Measurements from ENCODE around the gene DTYMK.

Gene DTYMK

GRCh38 chr2:241702155-241703031 lies 15.8 kb upstream of the DTYMK start:
- Histone ChIP-seq H3K27me3 (ENCODE audit: insufficient read depth, low read length, poor library complexity) (no peaks in the 10 kb centered on the region), H3K79me1 (ENCODE audit: low read length) (peaks cover 13% of the 10 kb centered on the region), H3K79me2 (ENCODE audit: control insufficient read depth, insufficient read depth, low read length) (peaks cover 15% of the 10 kb centered on the region), H3K36me3 (ENCODE audit: control insufficient read depth, insufficient read depth, low read length) (peaks cover 9% of the 10 kb centered on the region), H2BK5ac (ENCODE audit: low read length) (no peak overlapping the region), H3K4me1 (ENCODE audit: control insufficient read depth, low read depth, low read length) (peaks cover 4% of the 10 kb centered on the region), H3K18ac (ENCODE audit: low read length) (peak overlapping the region; percentile 75), H3K27ac (ENCODE audit: low read depth, low read length) (peak overlapping the region; percentile 75), H3K4ac (ENCODE audit: low read depth, low read length) (no peak overlapping the region), H3K56ac (ENCODE audit: low read length) (peak overlapping the region; percentile 90), H2BK15ac (replicated peaks; ENCODE audit: low read depth) (no peak overlapping the region), H2AK5ac (ENCODE audit: low read length) (no peak overlapping the region), H3K4me3 (ENCODE audit: low read length) (peak overlapping the region; percentile 71), H4K8ac (ENCODE audit: low read depth, low read length) (no peak overlapping the region), H3K23ac (ENCODE audit: low read length) (no peak overlapping the region), H4K5ac (ENCODE audit: low read length) (no peak overlapping the region), H3K4me2 (ENCODE audit: low read length) (peak overlapping the region; percentile 72), H3K9ac (ENCODE audit: low read length) (peak overlapping the region; percentile 84), H2BK120ac (ENCODE audit: low read depth, low read length) (no peak overlapping the region)
- WGBS (ENCODE audit: extremely low coverage, insufficient coverage, low lambda C conversion rate): no CpG with 5 or more reads among the region's 98 CpGs
- DNase-seq: peak; percentile 93

- Histone ChIP-seq H2BK15ac (replicated peaks; ENCODE audit: low read depth) (no peak within 1 kb of the TSS), H3K4ac (ENCODE audit: low read depth, low read length) (peak within 1 kb of the TSS; percentile 84), H3K4me2 (ENCODE audit: low read length) (peak within 1 kb of the TSS; percentile 72), H3K79me1 (ENCODE audit: low read length) (peaks cover 13% of the 10 kb centered on the region), H3K56ac (ENCODE audit: low read length) (peak within 1 kb of the TSS; percentile 98), H2BK120ac (ENCODE audit: low read depth, low read length) (no peak within 1 kb of the TSS), H3K27ac (ENCODE audit: low read depth, low read length) (peak within 1 kb of the TSS; percentile 75), H3K4me1 (ENCODE audit: control insufficient read depth, low read depth, low read length) (peaks cover 4% of the 10 kb centered on the region), H3K9ac (ENCODE audit: low read length) (peak within 1 kb of the TSS; percentile 97), H3K4me3 (ENCODE audit: low read length) (peak within 1 kb of the TSS; percentile 81), H3K27me3 (ENCODE audit: insufficient read depth, low read length, poor library complexity) (no peaks in the 10 kb centered on the region), H2BK5ac (ENCODE audit: low read length) (peak within 1 kb of the TSS; percentile 80), H3K79me2 (ENCODE audit: control insufficient read depth, insufficient read depth, low read length) (peaks cover 15% of the 10 kb centered on the region), H3K23ac (ENCODE audit: low read length) (peak within 1 kb of the TSS; percentile 80), H4K8ac (ENCODE audit: low read depth, low read length) (no peak within 1 kb of the TSS), H3K18ac (ENCODE audit: low read length) (peak within 1 kb of the TSS; percentile 75), H2AK5ac (ENCODE audit: low read length) (peak within 1 kb of the TSS; percentile 78), H4K5ac (ENCODE audit: low read length) (no peak within 1 kb of the TSS), H3K36me3 (ENCODE audit: control insufficient read depth, insufficient read depth, low read length) (peaks cover 8% of the 10 kb centered on the region)
- no CpG with 5 or more reads among the region's 96 CpGs for whole genome bisulfite sequencing (ENCODE audit: extremely low coverage, insufficient coverage, low lambda C conversion rate)
- peak; percentile 96 for DNase-seq
These were observed 15.0 kb upstream of the DTYMK start, which contains the start of gene ING5 for GRCh38 chr2:241701399-241702154. Gene ING5 (plus strand): TSS chr2:241702039. CDS start chr2:241702066, 27 bp downstream.

- peak overlapping the region; percentile 75 for H3K56ac ChIP-seq (ENCODE audit: low read length)
- WGBS (ENCODE audit: extremely low coverage, insufficient coverage, low lambda C conversion rate): no CpG with 5 or more reads among the region's 17 CpGs
- no peak overlapping the region for H2BK120ac ChIP-seq (ENCODE audit: low read depth, low read length)
- peak overlapping the region; percentile 29 for H3K4me3 ChIP-seq (ENCODE audit: low read length)
- H2BK15ac ChIP-seq (replicated peaks; ENCODE audit: low read depth): no peak overlapping the region
- peak overlapping the region; percentile 14 for H3K4me2 ChIP-seq (ENCODE audit: low read length)
- H4K8ac ChIP-seq (ENCODE audit: low read depth, low read length): no peak overlapping the region
- H3K79me2 ChIP-seq (ENCODE audit: control insufficient read depth, insufficient read depth, low read length): peaks cover 15% of the 10 kb centered on the region
- H3K23ac ChIP-seq (ENCODE audit: low read length): no peak overlapping the region
- H3K4ac ChIP-seq (ENCODE audit: low read depth, low read length): no peak overlapping the region
- peaks cover 7% of the 10 kb centered on the region for H3K36me3 ChIP-seq (ENCODE audit: control insufficient read depth, insufficient read depth, low read length)
- peak overlapping the region; percentile 97 for H3K9ac ChIP-seq (ENCODE audit: low read length)
- no peak overlapping the region for H3K18ac ChIP-seq (ENCODE audit: low read length)
- H3K4me1 ChIP-seq (ENCODE audit: control insufficient read depth, low read depth, low read length): peaks cover 4% of the 10 kb centered on the region
- H3K27me3 ChIP-seq (ENCODE audit: insufficient read depth, low read length, poor library complexity): no peaks in the 10 kb centered on the region
- H2AK5ac ChIP-seq (ENCODE audit: low read length): no peak overlapping the region
- no peak overlapping the region for H2BK5ac ChIP-seq (ENCODE audit: low read length)
- no peak overlapping the region for H4K5ac ChIP-seq (ENCODE audit: low read length)
- H3K79me1 ChIP-seq (ENCODE audit: low read length): peaks cover 13% of the 10 kb centered on the region
- DNase-seq: no peak
- H3K27ac ChIP-seq (ENCODE audit: low read depth, low read length): no peak overlapping the region
These were observed 14.5 kb upstream of the DTYMK start for GRCh38 chr2:241701149-241701398.

GRCh38 chr2:241695651-241696050 lies 9.0 kb upstream of the DTYMK start:
- no peak overlapping the region for H2AK5ac ChIP-seq (ENCODE audit: low read length)
- H3K27ac ChIP-seq (ENCODE audit: low read depth, low read length): no peak overlapping the region
- no peaks in the 10 kb centered on the region for H3K79me1 ChIP-seq (ENCODE audit: low read length)
- peaks cover 2% of the 10 kb centered on the region for H3K36me3 ChIP-seq (ENCODE audit: control insufficient read depth, insufficient read depth, low read length)
- no peak overlapping the region for H3K56ac ChIP-seq (ENCODE audit: low read length)
- no peak overlapping the region for H2BK5ac ChIP-seq (ENCODE audit: low read length)
- no peak overlapping the region for H2BK120ac ChIP-seq (ENCODE audit: low read depth, low read length)
- no peak for DNase-seq
- no peak overlapping the region for H2BK15ac ChIP-seq (replicated peaks; ENCODE audit: low read depth)
- H4K5ac ChIP-seq (ENCODE audit: low read length): no peak overlapping the region
- no CpG with 5 or more reads among the region's 4 CpGs for WGBS (ENCODE audit: extremely low coverage, insufficient coverage, low lambda C conversion rate)
- H3K4ac ChIP-seq (ENCODE audit: low read depth, low read length): no peak overlapping the region
- H3K23ac ChIP-seq (ENCODE audit: low read length): no peak overlapping the region
- H3K4me3 ChIP-seq (ENCODE audit: low read length): no peak overlapping the region
- no peaks in the 10 kb centered on the region for H3K79me2 ChIP-seq (ENCODE audit: control insufficient read depth, insufficient read depth, low read length)
- no peak overlapping the region for H4K8ac ChIP-seq (ENCODE audit: low read depth, low read length)
- no peak overlapping the region for H3K9ac ChIP-seq (ENCODE audit: low read length)
- no peaks in the 10 kb centered on the region for H3K27me3 ChIP-seq (ENCODE audit: insufficient read depth, low read length, poor library complexity)
- no peak overlapping the region for H3K4me2 ChIP-seq (ENCODE audit: low read length)
- H3K4me1 ChIP-seq (ENCODE audit: control insufficient read depth, low read depth, low read length): no peaks in the 10 kb centered on the region
- H3K18ac ChIP-seq (ENCODE audit: low read length): no peak overlapping the region

- Histone ChIP-seq H3K9ac (ENCODE audit: low read length) (no peak overlapping the region), H4K8ac (ENCODE audit: low read depth, low read length) (no peak overlapping the region), H3K4ac (ENCODE audit: low read depth, low read length) (no peak overlapping the region), H2BK15ac (replicated peaks; ENCODE audit: low read depth) (no peak overlapping the region), H2BK5ac (ENCODE audit: low read length) (no peak overlapping the region), H3K18ac (ENCODE audit: low read length) (no peak overlapping the region), H3K79me2 (ENCODE audit: control insufficient read depth, insufficient read depth, low read length) (peaks cover 7% of the 10 kb centered on the region), H3K4me2 (ENCODE audit: low read length) (no peak overlapping the region), H2BK120ac (ENCODE audit: low read depth, low read length) (no peak overlapping the region), H2AK5ac (ENCODE audit: low read length) (no peak overlapping the region), H3K27me3 (ENCODE audit: insufficient read depth, low read length, poor library complexity) (no peaks in the 10 kb centered on the region), H3K4me1 (ENCODE audit: control insufficient read depth, low read depth, low read length) (peaks cover 3% of the 10 kb centered on the region), H4K5ac (ENCODE audit: low read length) (no peak overlapping the region), H3K56ac (ENCODE audit: low read length) (no peak overlapping the region), H3K4me3 (ENCODE audit: low read length) (no peak overlapping the region), H3K79me1 (ENCODE audit: low read length) (peaks cover 5% of the 10 kb centered on the region), H3K23ac (ENCODE audit: low read length) (no peak overlapping the region), H3K36me3 (ENCODE audit: control insufficient read depth, insufficient read depth, low read length) (peaks cover 2% of the 10 kb centered on the region), H3K27ac (ENCODE audit: low read depth, low read length) (no peak overlapping the region)
- peak; percentile 58 for DNase-seq
- WGBS (ENCODE audit: extremely low coverage, insufficient coverage, low lambda C conversion rate): no CpG with 5 or more reads among the region's 6 CpGs
These were observed 5.8 kb upstream of the DTYMK start for GRCh38 chr2:241692448-241692847.

Data from mesendoderm (in vitro differentiated cells).